HG03039 (cell line): ENCODE measurements around the gene ATP6V1B1.

Experiments used
- ATAC-seq: cut with Tn5 transposase; IDR thresholded peaks from one replicate; pipeline ENCODE4 v1.9.1; 2021; ENCODE audit warnings: mild to moderate bottlenecking, moderate library complexity; ENCODE audit not compliant: unreplicated experiment

ATP6V1B1 gene

GRCh38 chr2:70943205-70943871 is 7.6 kb downstream of the ATP6V1B1 start:
- no peak for ATAC-seq

- no peak for ATAC-seq
These were observed 8.5 kb downstream of the ATP6V1B1 start for GRCh38 chr2:70944111-70944690.

- no peak for ATAC-seq
These were observed 11.2 kb downstream of the ATP6V1B1 start for GRCh38 chr2:70946832-70947442.

GRCh38 chr2:70947556-70948184 is 12.0 kb downstream of the ATP6V1B1 start:
- ATAC-seq = no peak

- peak; percentile 85 for ATAC-seq
These were observed 12.8 kb downstream of the ATP6V1B1 start for GRCh38 chr2:70948337-70949003.

- no peak for ATAC-seq
These were observed 13.4 kb downstream of the ATP6V1B1 start for GRCh38 chr2:70949086-70949485.

GRCh38 chr2:70954886-70955285 is 19.2 kb downstream of the ATP6V1B1 start:
- no peak for ATAC-seq

- ATAC-seq = no peak
These were observed 20.4 kb downstream of the ATP6V1B1 start for GRCh38 chr2:70956141-70956540.

- ATAC-seq = no peak
These were observed 22.1 kb downstream of the ATP6V1B1 start for GRCh38 chr2:70957798-70958197.

- no peak for ATAC-seq
These were observed 23.1 kb downstream of the ATP6V1B1 start for GRCh38 chr2:70958759-70959158.

GRCh38 chr2:70959271-70959761 is 23.6 kb downstream of the ATP6V1B1 start:
- ATAC-seq = no peak

- ATAC-seq = no peak
These were observed 24.4 kb downstream of the ATP6V1B1 start for GRCh38 chr2:70959851-70960832.

GRCh38 chr2:70960833-70961647 is 25.3 kb downstream of the ATP6V1B1 start:
- ATAC-seq = no peak

GRCh38 chr2:70961648-70961994 is 25.9 kb downstream of the ATP6V1B1 start:
- ATAC-seq = no peak

- ATAC-seq = no peak
These were observed 26.6 kb downstream of the ATP6V1B1 start for GRCh38 chr2:70962211-70962884.

- ATAC-seq = no peak
These were observed 27.5 kb downstream of the ATP6V1B1 start for GRCh38 chr2:70962885-70963878.

- ATAC-seq = no peak
These were observed 28.4 kb downstream of the ATP6V1B1 start for GRCh38 chr2:70964133-70964532.
